Liver (tissue), 9 donors: ENCODE measurements around the gene PIGN. TPM values are rescaled to one million over a fixed set of nuclear protein-coding genes. Genes with fewer than 3 reads are reported as not detected.

ENCODE experiments used
- DNase-seq: peaks from one replicate; pipeline ENCODE4 v3.0.0-alpha.2; 2017; ENCODE audit warnings: low spot score
- H3K27ac ChIP-seq, 2 donors: one replicate each; pipeline ENCODE4 v1.7.0; 2013; ENCODE audit warnings: inconsistent platforms in 2 of 2, low read length in 2 of 2, control low read depth in 1 of 2, low read depth in 1 of 2, mild to moderate bottlenecking in 1 of 2
- H3K27me3 ChIP-seq, 4 donors: one replicate each; pipeline versions ENCODE4 v1.6.1 to v1.7.0; 2013; ENCODE audit warnings: low read length in 3 of 4, inconsistent platforms in 1 of 4, mild to moderate bottlenecking in 1 of 4, moderate library complexity in 1 of 4; ENCODE audit not compliant: control insufficient read depth in 4 of 4, insufficient read depth in 4 of 4
- H3K36me3 ChIP-seq, 4 donors: one replicate each; pipeline versions ENCODE4 v1.6.1 to v1.7.0; 2013; ENCODE audit warnings: low read length in 3 of 4, mild to moderate bottlenecking in 3 of 4, low read depth in 1 of 4, moderate library complexity in 1 of 4; ENCODE audit not compliant: control insufficient read depth in 4 of 4, insufficient read depth in 3 of 4
- H3K4me1 ChIP-seq, 4 donors: one replicate each; pipeline versions ENCODE4 v1.6.1 to v1.7.0; 2013; ENCODE audit warnings: low read length in 3 of 4, mild to moderate bottlenecking in 3 of 4, moderate library complexity in 1 of 4; ENCODE audit not compliant: control insufficient read depth in 4 of 4, insufficient read depth in 4 of 4
- H3K4me3 ChIP-seq, 3 donors: one replicate each; pipeline versions ENCODE4 v1.6.1 to v1.7.0; 2013; ENCODE audit warnings: low read length in 3 of 3, control low read depth in 1 of 3, low read depth in 1 of 3, mild to moderate bottlenecking in 1 of 3
- H3K9ac ChIP-seq, 2 donors: one replicate each; pipeline ENCODE4 v1.7.0; 2013; ENCODE audit warnings: low read length in 2 of 2, mild to moderate bottlenecking in 2 of 2, moderate library complexity in 2 of 2, control low read depth in 1 of 2, low read depth in 1 of 2
- H3K9me3 ChIP-seq, 4 donors: one replicate each; pipeline versions ENCODE4 v1.6.1 to v1.7.0; 2013; ENCODE audit warnings: low read length in 3 of 4; ENCODE audit not compliant: control insufficient read depth in 4 of 4
- EGR1 ChIP-seq, 2 donors: IDR thresholded peaks; 2 replicates each; pipeline ENCODE4 v1.6.1; 2016 to 2018; ENCODE audit warnings: antibody characterized with exemption in 2 of 2, low read depth in 2 of 2
- FOXA1 ChIP-seq: IDR thresholded peaks from 2 replicates; pipeline ENCODE4 v1.6.1; 2016; ENCODE audit warnings: antibody characterized with exemption
- FOXA2 ChIP-seq: IDR thresholded peaks from 2 replicates; pipeline ENCODE4 v1.6.1; 2016; ENCODE audit warnings: antibody characterized with exemption
- GABPA ChIP-seq, 2 donors: IDR thresholded peaks in 1 of 2; conservative IDR thresholded peaks in 1 of 2; 2 replicates each; pipeline ENCODE4 v1.6.1; 2016; ENCODE audit warnings: antibody characterized with exemption in 2 of 2, mild to moderate bottlenecking in 1 of 2, moderate library complexity in 1 of 2
- HNF4A ChIP-seq, 2 donors: conservative IDR thresholded peaks; 2 replicates each; pipeline ENCODE4 v1.6.1; 2016; ENCODE audit warnings: antibody characterized with exemption in 2 of 2, mild to moderate bottlenecking in 2 of 2
- HNF4G ChIP-seq: IDR thresholded peaks from 2 replicates; pipeline ENCODE4 v1.6.1; 2016; ENCODE audit warnings: antibody characterized with exemption
- JUND ChIP-seq, 2 donors: IDR thresholded peaks; 2 replicates each; pipeline ENCODE4 v1.6.1; 2016; ENCODE audit warnings: antibody characterized with exemption in 2 of 2
- NR2F2 ChIP-seq: IDR thresholded peaks from 2 replicates; pipeline ENCODE4 v1.6.1; 2016; ENCODE audit warnings: antibody characterized with exemption
- RXRA ChIP-seq, 2 donors: IDR thresholded peaks; 2 replicates each; pipeline ENCODE4 v1.6.1; 2017 to 2018; ENCODE audit warnings: antibody characterized with exemption in 2 of 2, mild to moderate bottlenecking in 1 of 2
- SP1 ChIP-seq: IDR thresholded peaks from 2 replicates; pipeline ENCODE4 v1.6.1; 2018; ENCODE audit warnings: antibody characterized with exemption, mild to moderate bottlenecking
- TAF1 ChIP-seq: conservative IDR thresholded peaks from 2 replicates; pipeline ENCODE4 v1.6.1; 2016; ENCODE audit warnings: antibody characterized with exemption, mild to moderate bottlenecking
- YY1 ChIP-seq: IDR thresholded peaks from 2 replicates; pipeline ENCODE4 v1.6.1; 2016; ENCODE audit warnings: antibody characterized with exemption, mild to moderate bottlenecking
- WGBS: extraction: QIAGEN DNeasy Blood & Tissue Kit; methylation state at CpG from one replicate; pipeline ENCODE4 v1.1.7; 2013; 5-methylcytosine and 5-hydroxymethylcytosine counted together
- polyA plus RNA-seq, 2 donors: library from polyadenylated mRNA; stranded (reverse) in 1 of 2; unstranded in 1 of 2; fragments of 200-250 nt in 1 of 2; fragments of >200 nt in 1 of 2; fragmentation: Nextera tagmentation in 1 of 2; extraction: Ambion mirVana in 1 of 2; gene quantifications; one replicate each; pipeline versions ENCODE4 v1.2.1 to v1.2.3, GENCODE V29; 2013 to 2015
- total RNA-seq, 2 donors: library from RNA; depleted of rRNA; stranded (reverse); fragments of >200 nt; gene quantifications; one replicate each; pipeline ENCODE4 v1.2.3, GENCODE V29; 2014
- TF ChIP-seq, protein P1 (sequence below): IDR thresholded peaks from 2 replicates; pipeline ENCODE4 v1.6.1; 2016; ENCODE audit warnings: antibody characterized with exemption, mild to moderate bottlenecking
- TF ChIP-seq, protein P2 (sequence below): IDR thresholded peaks from 2 replicates; pipeline ENCODE4 v1.6.1; 2016; ENCODE audit warnings: antibody characterized with exemption
- TF ChIP-seq, protein P3 (sequence below): IDR thresholded peaks from 2 replicates; pipeline ENCODE4 v1.6.1; 2016; ENCODE audit warnings: antibody characterized with exemption
- TF ChIP-seq, protein P4 (sequence below): fragments of 150-350 bp; IDR thresholded peaks from 2 replicates; pipeline ENCODE4 v1.5.1; 2017; ENCODE audit warnings: improper control_type of control experiment, low read depth, low read length; ENCODE audit not compliant: missing input control
- donor health status: healthy.
- donor health status: healthy.
- donor health status: healthy.
- donor health status: healthy.
- donor health status: healthy.

PIGN gene
- total and polyA plus RNA-seq, 4 donors = 5.1 to 20.6 (median 12.5) TPM

DNA sequence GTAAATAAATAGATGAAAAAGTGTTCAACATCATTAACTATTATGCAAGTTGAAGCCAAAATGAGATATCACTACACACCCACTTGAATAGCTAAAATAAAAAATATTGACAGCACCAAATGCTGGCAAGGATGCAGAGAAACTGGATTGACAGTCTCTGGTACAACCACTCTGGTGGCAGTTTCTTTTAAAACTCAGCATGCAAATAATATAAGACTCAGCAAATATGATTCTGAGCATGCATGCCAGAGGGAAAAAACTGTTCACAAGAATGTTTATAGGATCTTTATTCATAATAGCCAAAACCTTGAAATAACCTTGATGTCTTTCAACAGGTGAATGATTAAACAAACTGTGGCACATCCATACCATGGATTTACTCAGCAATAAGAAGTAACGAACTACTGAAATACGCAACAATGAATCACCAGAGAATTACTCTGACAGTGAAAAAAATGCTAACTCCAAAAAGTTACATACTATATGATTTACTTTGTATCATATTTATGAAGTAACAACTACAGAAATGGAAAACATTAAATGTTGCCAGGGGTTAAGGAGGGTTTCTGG, 131.8 kb downstream of the PIGN start (continued):
- TF ChIP-seq, protein P1, sequence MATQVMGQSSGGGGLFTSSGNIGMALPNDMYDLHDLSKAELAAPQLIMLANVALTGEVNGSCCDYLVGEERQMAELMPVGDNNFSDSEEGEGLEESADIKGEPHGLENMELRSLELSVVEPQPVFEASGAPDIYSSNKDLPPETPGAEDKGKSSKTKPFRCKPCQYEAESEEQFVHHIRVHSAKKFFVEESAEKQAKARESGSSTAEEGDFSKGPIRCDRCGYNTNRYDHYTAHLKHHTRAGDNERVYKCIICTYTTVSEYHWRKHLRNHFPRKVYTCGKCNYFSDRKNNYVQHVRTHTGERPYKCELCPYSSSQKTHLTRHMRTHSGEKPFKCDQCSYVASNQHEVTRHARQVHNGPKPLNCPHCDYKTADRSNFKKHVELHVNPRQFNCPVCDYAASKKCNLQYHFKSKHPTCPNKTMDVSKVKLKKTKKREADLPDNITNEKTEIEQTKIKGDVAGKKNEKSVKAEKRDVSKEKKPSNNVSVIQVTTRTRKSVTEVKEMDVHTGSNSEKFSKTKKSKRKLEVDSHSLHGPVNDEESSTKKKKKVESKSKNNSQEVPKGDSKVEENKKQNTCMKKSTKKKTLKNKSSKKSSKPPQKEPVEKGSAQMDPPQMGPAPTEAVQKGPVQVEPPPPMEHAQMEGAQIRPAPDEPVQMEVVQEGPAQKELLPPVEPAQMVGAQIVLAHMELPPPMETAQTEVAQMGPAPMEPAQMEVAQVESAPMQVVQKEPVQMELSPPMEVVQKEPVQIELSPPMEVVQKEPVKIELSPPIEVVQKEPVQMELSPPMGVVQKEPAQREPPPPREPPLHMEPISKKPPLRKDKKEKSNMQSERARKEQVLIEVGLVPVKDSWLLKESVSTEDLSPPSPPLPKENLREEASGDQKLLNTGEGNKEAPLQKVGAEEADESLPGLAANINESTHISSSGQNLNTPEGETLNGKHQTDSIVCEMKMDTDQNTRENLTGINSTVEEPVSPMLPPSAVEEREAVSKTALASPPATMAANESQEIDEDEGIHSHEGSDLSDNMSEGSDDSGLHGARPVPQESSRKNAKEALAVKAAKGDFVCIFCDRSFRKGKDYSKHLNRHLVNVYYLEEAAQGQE = no peak
- TF ChIP-seq JUND (IDR thresholded peaks at IDR 0.05) (no peak), RXRA (IDR thresholded peaks at IDR 0.05) (no peak), FOXA1 (no peak), FOXA2 (no peak), HNF4G (no peak), YY1 (no peak), TAF1 (no peak), GABPA (IDR thresholded peaks at IDR 0.05 in 1 of 2, conservative IDR thresholded peaks at IDR 0.05 in 1 of 2) (no peak)
- TF ChIP-seq, protein P2, sequence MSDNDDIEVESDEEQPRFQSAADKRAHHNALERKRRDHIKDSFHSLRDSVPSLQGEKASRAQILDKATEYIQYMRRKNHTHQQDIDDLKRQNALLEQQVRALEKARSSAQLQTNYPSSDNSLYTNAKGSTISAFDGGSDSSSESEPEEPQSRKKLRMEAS = no peak

DNA sequence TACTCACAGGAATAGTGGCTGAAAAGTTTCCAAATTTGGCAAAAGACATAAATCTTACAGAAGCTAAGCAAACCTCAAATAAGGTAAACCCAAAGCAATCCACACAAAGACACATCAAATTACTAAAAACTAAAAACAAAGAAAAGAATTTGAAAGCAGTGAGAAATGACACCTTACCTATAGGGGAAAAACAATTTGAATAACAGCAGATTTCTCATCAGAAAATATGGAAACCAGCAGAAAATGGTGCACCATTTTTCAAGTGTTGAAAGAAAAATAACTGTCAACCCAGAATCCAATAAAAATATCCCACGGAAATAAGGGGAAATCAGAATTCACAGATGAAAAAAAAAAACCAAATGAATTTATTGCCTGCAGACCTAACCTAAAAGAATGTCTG, 138.6 kb downstream of the PIGN start:
- TF ChIP-seq JUND (IDR thresholded peaks at IDR 0.05) = no peak
- TF ChIP-seq, protein P3, sequence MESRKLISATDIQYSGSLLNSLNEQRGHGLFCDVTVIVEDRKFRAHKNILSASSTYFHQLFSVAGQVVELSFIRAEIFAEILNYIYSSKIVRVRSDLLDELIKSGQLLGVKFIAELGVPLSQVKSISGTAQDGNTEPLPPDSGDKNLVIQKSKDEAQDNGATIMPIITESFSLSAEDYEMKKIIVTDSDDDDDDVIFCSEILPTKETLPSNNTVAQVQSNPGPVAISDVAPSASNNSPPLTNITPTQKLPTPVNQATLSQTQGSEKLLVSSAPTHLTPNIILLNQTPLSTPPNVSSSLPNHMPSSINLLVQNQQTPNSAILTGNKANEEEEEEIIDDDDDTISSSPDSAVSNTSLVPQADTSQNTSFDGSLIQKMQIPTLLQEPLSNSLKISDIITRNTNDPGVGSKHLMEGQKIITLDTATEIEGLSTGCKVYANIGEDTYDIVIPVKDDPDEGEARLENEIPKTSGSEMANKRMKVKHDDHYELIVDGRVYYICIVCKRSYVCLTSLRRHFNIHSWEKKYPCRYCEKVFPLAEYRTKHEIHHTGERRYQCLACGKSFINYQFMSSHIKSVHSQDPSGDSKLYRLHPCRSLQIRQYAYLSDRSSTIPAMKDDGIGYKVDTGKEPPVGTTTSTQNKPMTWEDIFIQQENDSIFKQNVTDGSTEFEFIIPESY = no peak
- Histone ChIP-seq H3K36me3 (no peaks in the 10 kb centered on the region), H3K4me1 (no peaks in the 10 kb centered on the region), H3K4me3 (no peak overlapping the region), H3K27me3 (no peaks in the 10 kb centered on the region), H3K9ac (no peak overlapping the region), H3K27ac (no peak overlapping the region), H3K9me3 (no peaks in the 10 kb centered on the region)
- WGBS = 99% methylated on average over 1 of the region's 1 CpG
- DNase-seq = no peak

DNA sequence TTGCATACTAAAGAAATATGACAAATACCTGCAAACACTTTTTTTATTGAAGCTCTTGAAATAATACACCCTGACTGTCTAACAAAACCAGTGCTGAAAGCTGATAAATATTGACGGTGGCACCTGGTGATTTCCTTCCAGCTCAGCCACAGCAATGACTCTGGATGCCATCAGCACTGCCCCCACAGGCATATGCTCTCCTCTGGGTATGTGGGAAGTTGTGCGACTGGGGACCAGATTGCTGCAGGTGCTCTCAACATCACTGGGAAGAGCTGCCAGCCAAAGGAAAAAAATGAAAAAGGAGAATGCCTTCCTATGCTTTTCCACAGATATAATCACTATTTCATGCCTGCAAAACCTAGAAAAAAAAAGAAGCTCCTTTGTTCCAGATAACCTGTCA, 141.5 kb downstream of the PIGN start:
- H3K36me3 ChIP-seq = no peaks in the 10 kb centered on the region
- no peaks in the 10 kb centered on the region for H3K9me3 ChIP-seq
- WGBS = 90% methylated on average over 2 of the region's 2 CpGs
- no peak for DNase-seq
- H3K4me3 ChIP-seq = no peak overlapping the region
- H3K27ac ChIP-seq = no peak overlapping the region
- no peak overlapping the region for H3K9ac ChIP-seq
- H3K27me3 ChIP-seq = no peaks in the 10 kb centered on the region
- no peaks in the 10 kb centered on the region for H3K4me1 ChIP-seq
- TF ChIP-seq, protein P3 = no peak
- TF ChIP-seq EGR1 (IDR thresholded peaks at IDR 0.05; ENCODE audit: low read depth in 2 of 2) = no peak
- no peak for TF ChIP-seq SP1
- no peak for TF ChIP-seq TAF1
- TF ChIP-seq, protein P2 = no peak
- TF ChIP-seq, protein P1 = no peak
- no peak for TF ChIP-seq JUND (IDR thresholded peaks at IDR 0.05)
- TF ChIP-seq NR2F2 = no peak
- no peak for TF ChIP-seq HNF4A (conservative IDR thresholded peaks at IDR 0.05)
- no peak for TF ChIP-seq GABPA (IDR thresholded peaks at IDR 0.05 in 1 of 2, conservative IDR thresholded peaks at IDR 0.05 in 1 of 2)
- TF ChIP-seq, protein P4, sequence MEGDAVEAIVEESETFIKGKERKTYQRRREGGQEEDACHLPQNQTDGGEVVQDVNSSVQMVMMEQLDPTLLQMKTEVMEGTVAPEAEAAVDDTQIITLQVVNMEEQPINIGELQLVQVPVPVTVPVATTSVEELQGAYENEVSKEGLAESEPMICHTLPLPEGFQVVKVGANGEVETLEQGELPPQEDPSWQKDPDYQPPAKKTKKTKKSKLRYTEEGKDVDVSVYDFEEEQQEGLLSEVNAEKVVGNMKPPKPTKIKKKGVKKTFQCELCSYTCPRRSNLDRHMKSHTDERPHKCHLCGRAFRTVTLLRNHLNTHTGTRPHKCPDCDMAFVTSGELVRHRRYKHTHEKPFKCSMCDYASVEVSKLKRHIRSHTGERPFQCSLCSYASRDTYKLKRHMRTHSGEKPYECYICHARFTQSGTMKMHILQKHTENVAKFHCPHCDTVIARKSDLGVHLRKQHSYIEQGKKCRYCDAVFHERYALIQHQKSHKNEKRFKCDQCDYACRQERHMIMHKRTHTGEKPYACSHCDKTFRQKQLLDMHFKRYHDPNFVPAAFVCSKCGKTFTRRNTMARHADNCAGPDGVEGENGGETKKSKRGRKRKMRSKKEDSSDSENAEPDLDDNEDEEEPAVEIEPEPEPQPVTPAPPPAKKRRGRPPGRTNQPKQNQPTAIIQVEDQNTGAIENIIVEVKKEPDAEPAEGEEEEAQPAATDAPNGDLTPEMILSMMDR = no peak
- no peak for TF ChIP-seq HNF4G
- no peak for TF ChIP-seq FOXA2
